ENCODE results near the gene FOS. TPM values are rescaled to one million over a fixed set of nuclear protein-coding genes. Genes with fewer than 3 reads are reported as not detected.
"Not testable (repeated sequence)": the region's sequence is repeated elsewhere in the genome, so short reads cannot be mapped to it uniquely, and the experiment has no call there.

Gene FOS
- total and polyA plus RNA-seq, 2 experiments from 2014 or later, result 47.3 to 54.8 TPM

DNA sequence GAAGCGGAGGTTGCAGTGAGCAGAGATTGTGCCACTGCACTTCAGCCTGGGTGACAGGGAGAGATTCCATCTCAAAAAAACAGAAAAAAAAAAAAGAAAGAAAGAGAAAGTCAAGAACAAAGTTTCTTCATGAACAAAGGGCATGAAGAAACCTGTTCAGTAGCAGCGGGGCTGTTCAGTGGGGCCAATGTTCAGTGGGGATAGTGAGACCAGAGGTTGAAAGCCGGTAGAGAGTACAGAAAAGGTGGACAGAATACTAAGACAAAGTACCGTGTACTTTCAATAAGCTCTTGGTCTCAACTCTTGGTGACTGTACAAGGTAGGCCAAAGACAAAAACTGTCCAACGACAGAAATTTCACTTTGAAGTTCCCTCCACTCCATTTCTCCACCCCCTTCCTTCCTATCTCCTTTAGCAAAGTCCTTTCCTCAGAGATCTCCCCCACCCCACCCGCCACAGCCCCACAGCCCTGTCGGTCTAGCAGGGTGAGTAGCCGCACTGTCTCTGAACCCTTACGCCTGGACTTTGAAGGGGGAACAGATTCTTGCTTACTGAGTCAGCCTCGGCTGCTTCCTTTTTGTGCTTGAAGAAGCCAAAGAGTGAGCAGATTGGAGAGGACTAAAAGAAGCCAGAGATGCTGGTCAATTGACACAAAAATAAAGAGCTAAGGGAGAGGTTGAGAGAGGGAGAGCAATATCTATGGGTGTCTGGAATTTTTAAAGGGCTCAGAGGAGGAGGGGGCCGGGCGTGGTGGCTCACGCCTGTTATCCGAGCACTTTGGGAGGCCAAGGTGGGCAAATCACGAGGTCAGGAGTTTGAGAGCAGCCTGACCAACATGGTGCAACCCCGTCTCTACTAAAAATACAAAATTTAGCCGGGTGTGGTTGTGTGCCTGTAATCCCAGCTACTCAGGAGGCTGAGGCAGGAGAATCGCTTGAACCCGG, 44.2 kb upstream of the FOS start:
- no peak for DNase-seq (ENCODE audit: low spot score)
- H3K79me2 ChIP-seq (replicated peaks; ENCODE audit: insufficient read depth), result no peaks in the 10 kb centered on the region
- no peak overlapping the region for H3K4me3 ChIP-seq
- H3K27me3 Mint-ChIP-seq (ENCODE audit: insufficient read depth, low read depth, poor library complexity), result peaks cover 7% of the 10 kb centered on the region
- H3K27me3 ChIP-seq (ENCODE audit: insufficient read depth), result no peaks in the 10 kb centered on the region
- no peak for ATAC-seq
- no peaks in the 10 kb centered on the region for H3K36me3 ChIP-seq (ENCODE audit: insufficient read depth)
- H2AFZ ChIP-seq, result peak overlapping the region; percentile 81; the same call in 1 of the 2 replicates
- H3K36me3 Mint-ChIP-seq (ENCODE audit: low read depth), result no peaks in the 10 kb centered on the region
- H3K4me2 ChIP-seq, result no peak overlapping the region
- no peaks in the 10 kb centered on the region for H4K20me1 ChIP-seq (replicated peaks; ENCODE audit: insufficient read depth)
- no peak overlapping the region for H3K4me3 Mint-ChIP-seq
- H3K9me3 Mint-ChIP-seq, result no peaks in the 10 kb centered on the region; the same call in 2 of the 3 replicates
- H3K9me2 ChIP-seq (ENCODE audit: insufficient read depth), result no peaks in the 10 kb centered on the region
- TF ChIP-seq, protein P1, sequence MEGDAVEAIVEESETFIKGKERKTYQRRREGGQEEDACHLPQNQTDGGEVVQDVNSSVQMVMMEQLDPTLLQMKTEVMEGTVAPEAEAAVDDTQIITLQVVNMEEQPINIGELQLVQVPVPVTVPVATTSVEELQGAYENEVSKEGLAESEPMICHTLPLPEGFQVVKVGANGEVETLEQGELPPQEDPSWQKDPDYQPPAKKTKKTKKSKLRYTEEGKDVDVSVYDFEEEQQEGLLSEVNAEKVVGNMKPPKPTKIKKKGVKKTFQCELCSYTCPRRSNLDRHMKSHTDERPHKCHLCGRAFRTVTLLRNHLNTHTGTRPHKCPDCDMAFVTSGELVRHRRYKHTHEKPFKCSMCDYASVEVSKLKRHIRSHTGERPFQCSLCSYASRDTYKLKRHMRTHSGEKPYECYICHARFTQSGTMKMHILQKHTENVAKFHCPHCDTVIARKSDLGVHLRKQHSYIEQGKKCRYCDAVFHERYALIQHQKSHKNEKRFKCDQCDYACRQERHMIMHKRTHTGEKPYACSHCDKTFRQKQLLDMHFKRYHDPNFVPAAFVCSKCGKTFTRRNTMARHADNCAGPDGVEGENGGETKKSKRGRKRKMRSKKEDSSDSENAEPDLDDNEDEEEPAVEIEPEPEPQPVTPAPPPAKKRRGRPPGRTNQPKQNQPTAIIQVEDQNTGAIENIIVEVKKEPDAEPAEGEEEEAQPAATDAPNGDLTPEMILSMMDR (conservative IDR thresholded peaks at IDR 0.05; ENCODE audit: low read depth in 2 of 2), result no peak
- TF ChIP-seq, protein P2, sequence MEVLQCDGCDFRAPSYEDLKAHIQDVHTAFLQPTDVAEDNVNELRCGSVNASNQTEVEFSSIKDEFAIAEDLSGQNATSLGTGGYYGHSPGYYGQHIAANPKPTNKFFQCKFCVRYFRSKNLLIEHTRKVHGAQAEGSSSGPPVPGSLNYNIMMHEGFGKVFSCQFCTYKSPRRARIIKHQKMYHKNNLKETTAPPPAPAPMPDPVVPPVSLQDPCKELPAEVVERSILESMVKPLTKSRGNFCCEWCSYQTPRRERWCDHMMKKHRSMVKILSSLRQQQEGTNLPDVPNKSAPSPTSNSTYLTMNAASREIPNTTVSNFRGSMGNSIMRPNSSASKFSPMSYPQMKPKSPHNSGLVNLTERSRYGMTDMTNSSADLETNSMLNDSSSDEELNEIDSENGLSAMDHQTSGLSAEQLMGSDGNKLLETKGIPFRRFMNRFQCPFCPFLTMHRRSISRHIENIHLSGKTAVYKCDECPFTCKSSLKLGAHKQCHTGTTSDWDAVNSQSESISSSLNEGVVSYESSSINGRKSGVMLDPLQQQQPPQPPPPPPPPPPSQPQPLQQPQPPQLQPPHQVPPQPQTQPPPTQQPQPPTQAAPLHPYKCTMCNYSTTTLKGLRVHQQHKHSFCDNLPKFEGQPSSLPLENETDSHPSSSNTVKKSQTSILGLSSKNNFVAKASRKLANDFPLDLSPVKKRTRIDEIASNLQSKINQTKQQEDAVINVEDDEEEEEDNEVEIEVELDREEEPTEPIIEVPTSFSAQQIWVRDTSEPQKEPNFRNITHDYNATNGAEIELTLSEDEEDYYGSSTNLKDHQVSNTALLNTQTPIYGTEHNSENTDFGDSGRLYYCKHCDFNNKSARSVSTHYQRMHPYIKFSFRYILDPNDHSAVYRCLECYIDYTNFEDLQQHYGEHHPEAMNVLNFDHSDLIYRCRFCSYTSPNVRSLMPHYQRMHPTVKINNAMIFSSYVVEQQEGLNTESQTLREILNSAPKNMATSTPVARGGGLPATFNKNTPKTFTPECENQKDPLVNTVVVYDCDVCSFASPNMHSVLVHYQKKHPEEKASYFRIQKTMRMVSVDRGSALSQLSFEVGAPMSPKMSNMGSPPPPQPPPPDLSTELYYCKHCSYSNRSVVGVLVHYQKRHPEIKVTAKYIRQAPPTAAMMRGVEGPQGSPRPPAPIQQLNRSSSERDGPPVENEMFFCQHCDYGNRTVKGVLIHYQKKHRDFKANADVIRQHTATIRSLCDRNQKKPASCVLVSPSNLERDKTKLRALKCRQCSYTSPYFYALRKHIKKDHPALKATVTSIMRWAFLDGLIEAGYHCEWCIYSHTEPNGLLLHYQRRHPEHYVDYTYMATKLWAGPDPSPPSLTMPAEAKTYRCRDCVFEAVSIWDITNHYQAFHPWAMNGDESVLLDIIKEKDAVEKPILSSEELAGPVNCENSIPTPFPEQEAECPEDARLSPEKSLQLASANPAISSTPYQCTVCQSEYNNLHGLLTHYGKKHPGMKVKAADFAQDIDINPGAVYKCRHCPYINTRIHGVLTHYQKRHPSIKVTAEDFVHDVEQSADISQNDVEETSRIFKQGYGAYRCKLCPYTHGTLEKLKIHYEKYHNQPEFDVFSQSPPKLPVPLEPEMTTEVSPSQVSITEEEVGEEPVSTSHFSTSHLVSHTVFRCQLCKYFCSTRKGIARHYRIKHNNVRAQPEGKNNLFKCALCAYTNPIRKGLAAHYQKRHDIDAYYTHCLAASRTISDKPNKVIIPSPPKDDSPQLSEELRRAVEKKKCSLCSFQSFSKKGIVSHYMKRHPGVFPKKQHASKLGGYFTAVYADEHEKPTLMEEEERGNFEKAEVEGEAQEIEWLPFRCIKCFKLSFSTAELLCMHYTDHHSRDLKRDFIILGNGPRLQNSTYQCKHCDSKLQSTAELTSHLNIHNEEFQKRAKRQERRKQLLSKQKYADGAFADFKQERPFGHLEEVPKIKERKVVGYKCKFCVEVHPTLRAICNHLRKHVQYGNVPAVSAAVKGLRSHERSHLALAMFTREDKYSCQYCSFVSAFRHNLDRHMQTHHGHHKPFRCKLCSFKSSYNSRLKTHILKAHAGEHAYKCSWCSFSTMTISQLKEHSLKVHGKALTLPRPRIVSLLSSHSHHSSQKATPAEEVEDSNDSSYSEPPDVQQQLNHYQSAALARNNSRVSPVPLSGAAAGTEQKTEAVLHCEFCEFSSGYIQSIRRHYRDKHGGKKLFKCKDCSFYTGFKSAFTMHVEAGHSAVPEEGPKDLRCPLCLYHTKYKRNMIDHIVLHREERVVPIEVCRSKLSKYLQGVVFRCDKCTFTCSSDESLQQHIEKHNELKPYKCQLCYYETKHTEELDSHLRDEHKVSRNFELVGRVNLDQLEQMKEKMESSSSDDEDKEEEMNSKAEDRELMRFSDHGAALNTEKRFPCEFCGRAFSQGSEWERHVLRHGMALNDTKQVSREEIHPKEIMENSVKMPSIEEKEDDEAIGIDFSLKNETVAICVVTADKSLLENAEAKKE (CRISPR knock-in tag; IDR thresholded peaks at IDR 0.05), result no peak
- peaks cover 30% of the 10 kb centered on the region for H3K4me1 Mint-ChIP-seq
- peak overlapping the region; percentile 32; the same call in 1 of the 2 replicates for H3K27ac Mint-ChIP-seq
- no peak overlapping the region for H3K27ac ChIP-seq (ENCODE audit: low read depth)
- H3K4me1 ChIP-seq (ENCODE audit: insufficient read depth), result peaks cover 12% of the 10 kb centered on the region
- no peaks in the 10 kb centered on the region for H3F3A ChIP-seq (replicated peaks; ENCODE audit: low read depth)

DNA sequence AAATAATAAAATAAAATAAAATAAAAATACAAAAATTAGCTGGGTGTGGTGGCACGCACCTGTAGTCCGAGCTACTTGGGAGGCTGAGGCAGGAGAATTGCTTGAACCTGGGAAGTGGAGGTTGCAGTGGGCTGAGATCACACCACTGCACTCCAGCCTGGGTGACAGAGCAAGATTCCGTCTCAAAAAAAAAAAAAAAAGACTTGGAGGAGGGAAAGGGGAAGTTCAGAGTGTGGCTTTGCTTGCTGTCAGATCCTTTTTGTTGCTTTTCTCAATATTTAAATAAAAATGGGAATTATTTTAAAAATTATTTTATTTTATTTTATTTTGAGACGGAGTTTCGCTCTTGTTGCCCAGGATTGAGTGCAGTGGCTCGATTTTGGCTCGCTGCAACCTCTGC, 43.4 kb upstream of the FOS start:
- not testable (repeated sequence) for H3K36me3 ChIP-seq (ENCODE audit: insufficient read depth); H3F3A ChIP-seq (replicated peaks; ENCODE audit: low read depth); H3K4me1 ChIP-seq (ENCODE audit: insufficient read depth); H4K20me1 ChIP-seq (replicated peaks; ENCODE audit: insufficient read depth); ATAC-seq; H3K27me3 ChIP-seq (ENCODE audit: insufficient read depth); H3K4me3 Mint-ChIP-seq; H3K27ac ChIP-seq (ENCODE audit: low read depth); DNase-seq (ENCODE audit: low spot score); H3K9me3 Mint-ChIP-seq; H2AFZ ChIP-seq; H3K27ac Mint-ChIP-seq; H3K36me3 Mint-ChIP-seq (ENCODE audit: low read depth); H3K79me2 ChIP-seq (replicated peaks; ENCODE audit: insufficient read depth); H3K27me3 Mint-ChIP-seq (ENCODE audit: insufficient read depth, low read depth, poor library complexity); H3K4me2 ChIP-seq; H3K4me3 ChIP-seq; H3K9me2 ChIP-seq (ENCODE audit: insufficient read depth)
- H3K4me1 Mint-ChIP-seq, result peaks cover 31% of the 10 kb centered on the region

Data from GM23338 (cell line).